Natural killer cell treated with Interleukin-12 subunit alpha and Interleukin-12 subunit beta and Interleukin-15 and Interleukin-18, amount 100 ng/mL, for 72 hours (primary cell): ENCODE data around the gene RAB27B. TPM values are rescaled to one million over a fixed set of nuclear protein-coding genes. Genes with fewer than 3 reads are reported as not detected.
"Not testable (repeated sequence)": the region's sequence is repeated elsewhere in the genome, so short reads cannot be mapped to it uniquely, and the experiment has no call there.

ENCODE experiments used
- ATAC-seq, 2 donors: fragments of 150-1000 bp; cut with Tn5 transposase in 1 of 2; sonication (Bioruptor Pico), chemical (Tn5 transposase) in 1 of 2; 2 replicates each; pipeline ENCODE4 v1.10.0; 2021
- DNase-seq: peaks from one replicate; pipeline ENCODE4 v3.0.0; 2022; ENCODE audit warnings: low spot score
- H3K27ac Mint-ChIP-seq, 2 donors: 1 replicate in 1 of 2; 2 replicates in 1 of 2; pipeline ENCODE4 v1.8.0; 2022; ENCODE audit warnings: mixed read lengths in 2 of 2, mild to moderate bottlenecking in 1 of 2, moderate library complexity in 1 of 2
- H3K27me3 Mint-ChIP-seq, 2 donors: 1 replicate in 1 of 2; 2 replicates in 1 of 2; pipeline ENCODE4 v1.8.0; 2022; ENCODE audit warnings: mixed read lengths in 2 of 2
- H3K36me3 Mint-ChIP-seq: one replicate; pipeline ENCODE4 v1.8.0; 2022; ENCODE audit warnings: mixed read lengths
- H3K4me1 Mint-ChIP-seq, 2 donors: 1 replicate in 1 of 2; 2 replicates in 1 of 2; pipeline ENCODE4 v1.8.0; 2022; ENCODE audit warnings: low read depth in 2 of 2, mixed read lengths in 2 of 2, mild to moderate bottlenecking in 1 of 2
- H3K4me3 Mint-ChIP-seq: one replicate; pipeline ENCODE4 v1.8.0; 2022; ENCODE audit warnings: mixed read lengths
- H3K9me3 Mint-ChIP-seq: 2 replicates; pipeline ENCODE4 v1.8.0; 2022; ENCODE audit warnings: mixed read lengths
- total RNA-seq, 2 donors: library from RNA; stranded (reverse); gene quantifications; one replicate each; pipeline ENCODE4 v1.2.3, GENCODE V29; 2022

The RAB27B gene
- total RNA-seq, 2 donors from 2014 or later: 1.5 to 1.6 TPM

GRCh38 chr18:54802686-54803395 lies 25.4 kb upstream of the RAB27B start:
- peaks cover 7% of the 10 kb centered on the region for H3K9me3 Mint-ChIP-seq
- no peak for ATAC-seq
- H3K4me3 Mint-ChIP-seq: no peak overlapping the region
- peaks cover 20 to 29% of the 10 kb centered on the region in 2 donors for H3K4me1 Mint-ChIP-seq
- H3K27ac Mint-ChIP-seq: peak overlapping the region in 1 of 2 donors; percentile 16
- H3K27me3 Mint-ChIP-seq: no peaks in the 10 kb centered on the region
- H3K36me3 Mint-ChIP-seq: peaks cover 4% of the 10 kb centered on the region
- no peak for DNase-seq

- Mint-ChIP-seq H3K27ac (peak overlapping the region; percentile 65 to 74), H3K4me3 (peak overlapping the region; percentile 67), H3K9me3 (peaks cover 7% of the 10 kb centered on the region), H3K27me3 (no peaks in the 10 kb centered on the region), H3K4me1 (peaks cover 20 to 33% of the 10 kb centered on the region in 2 donors), H3K36me3 (peaks cover 4% of the 10 kb centered on the region)
- peak; percentile 64 for DNase-seq
- peak; percentile 91 to 94 for ATAC-seq
Observed at GRCh38 chr18:54805571-54806334, 22.5 kb upstream of the RAB27B start.

- peak in 1 of 2 donors; percentile 17 for ATAC-seq
- H3K27ac Mint-ChIP-seq: peak overlapping the region; percentile 65 to 74
Observed at GRCh38 chr18:54806526-54806925, 21.8 kb upstream of the RAB27B start.

GRCh38 chr18:54807303-54807702 lies 21.0 kb upstream of the RAB27B start:
- H3K27ac Mint-ChIP-seq: peak overlapping the region in 1 of 2 donors; percentile 55
- no peak overlapping the region for H3K4me3 Mint-ChIP-seq
- no peak for ATAC-seq
- no peak for DNase-seq
- H3K36me3 Mint-ChIP-seq: peaks cover 4% of the 10 kb centered on the region
- H3K9me3 Mint-ChIP-seq: peaks cover 7% of the 10 kb centered on the region
- H3K4me1 Mint-ChIP-seq: peaks cover 26 to 39% of the 10 kb centered on the region in 2 donors
- H3K27me3 Mint-ChIP-seq: no peaks in the 10 kb centered on the region

More at GRCh38 chr18:54806526-54806925, 21.8 kb upstream of the RAB27B start:
- Mint-ChIP-seq H3K4me1 (peaks cover 20 to 33% of the 10 kb centered on the region in 2 donors), H3K36me3 (peaks cover 4% of the 10 kb centered on the region), H3K27me3 (no peaks in the 10 kb centered on the region), H3K9me3 (peaks cover 7% of the 10 kb centered on the region), H3K4me3 (no peak overlapping the region)
- DNase-seq: no peak

- not testable (repeated sequence) for H3K27me3 Mint-ChIP-seq, H3K9me3 Mint-ChIP-seq, ATAC-seq
Observed at GRCh38 chr18:54810662-54811061, 17.6 kb upstream of the RAB27B start.

GRCh38 chr18:54812885-54813284 lies 15.4 kb upstream of the RAB27B start:
- peak; percentile 81 for DNase-seq
- no peaks in the 10 kb centered on the region for H3K36me3 Mint-ChIP-seq
- peak; percentile 82 to 94 for ATAC-seq
- peaks cover 22% of the 10 kb centered on the region in 2 donors for H3K4me1 Mint-ChIP-seq
- H3K27ac Mint-ChIP-seq: peak overlapping the region in 1 of 2 donors; percentile 75
- H3K4me3 Mint-ChIP-seq: peak overlapping the region; percentile 53
- H3K9me3 Mint-ChIP-seq: no peaks in the 10 kb centered on the region
- peaks cover 0 to 4% of the 10 kb centered on the region in 2 donors for H3K27me3 Mint-ChIP-seq

More at GRCh38 chr18:54810662-54811061, 17.6 kb upstream of the RAB27B start:
- peaks cover 29 to 32% of the 10 kb centered on the region in 2 donors for H3K4me1 Mint-ChIP-seq
- DNase-seq, H3K36me3 Mint-ChIP-seq, H3K4me3 Mint-ChIP-seq, H3K27ac Mint-ChIP-seq: not testable (repeated sequence)

- Mint-ChIP-seq H3K27ac (peak overlapping the region in 1 of 2 donors; percentile 75), H3K36me3 (no peaks in the 10 kb centered on the region), H3K27me3 (peaks cover 0 to 8% of the 10 kb centered on the region in 2 donors), H3K4me1 (peaks cover 22% of the 10 kb centered on the region in 2 donors), H3K4me3 (peak overlapping the region; percentile 53), H3K9me3 (no peaks in the 10 kb centered on the region)
- DNase-seq (no peak), ATAC-seq (peak in 1 of 2 donors; percentile 48)
Observed at GRCh38 chr18:54813305-54813704, 15.0 kb upstream of the RAB27B start.

- no peaks in the 10 kb centered on the region for H3K9me3 Mint-ChIP-seq
- H3K4me1 Mint-ChIP-seq: peaks cover 21 to 22% of the 10 kb centered on the region in 2 donors
- H3K27ac Mint-ChIP-seq: peak overlapping the region in 1 of 2 donors; percentile 75
- H3K36me3 Mint-ChIP-seq: no peaks in the 10 kb centered on the region
- DNase-seq (no peak), ATAC-seq (no peak)
- H3K27me3 Mint-ChIP-seq: peaks cover 0 to 11% of the 10 kb centered on the region in 2 donors
- no peak overlapping the region for H3K4me3 Mint-ChIP-seq
Observed at GRCh38 chr18:54813977-54814565, 14.2 kb upstream of the RAB27B start.

- no peaks in the 10 kb centered on the region for H3K36me3 Mint-ChIP-seq
- ATAC-seq: no peak
- peaks cover 18 to 22% of the 10 kb centered on the region in 2 donors for H3K4me1 Mint-ChIP-seq
- no peak overlapping the region for H3K27ac Mint-ChIP-seq
- peaks cover 0 to 11% of the 10 kb centered on the region in 2 donors for H3K27me3 Mint-ChIP-seq
- no peak for DNase-seq
- no peaks in the 10 kb centered on the region for H3K9me3 Mint-ChIP-seq
- H3K4me3 Mint-ChIP-seq: no peak overlapping the region
Observed at GRCh38 chr18:54815086-54815485, 13.2 kb upstream of the RAB27B start.

- not testable (repeated sequence) for DNase-seq, ATAC-seq, H3K27ac Mint-ChIP-seq, H3K4me3 Mint-ChIP-seq, H3K36me3 Mint-ChIP-seq, H3K9me3 Mint-ChIP-seq, H3K4me1 Mint-ChIP-seq
- H3K27me3 Mint-ChIP-seq: peaks cover 0 to 11% of the 10 kb centered on the region in 2 donors
Observed at GRCh38 chr18:54820785-54821275, 7.4 kb upstream of the RAB27B start.

- Mint-ChIP-seq H3K9me3 (no peaks in the 10 kb centered on the region), H3K4me1 (peaks cover 10 to 11% of the 10 kb centered on the region in 2 donors), H3K4me3 (no peak overlapping the region), H3K27me3 (peaks cover 0 to 4% of the 10 kb centered on the region in 2 donors), H3K27ac (no peak overlapping the region), H3K36me3 (no peaks in the 10 kb centered on the region)
- no peak for DNase-seq
- no peak for ATAC-seq
Observed at GRCh38 chr18:54822872-54823845, 5.1 kb upstream of the RAB27B start.

- DNase-seq (no peak), ATAC-seq (no peak)
- no peaks in the 10 kb centered on the region for H3K9me3 Mint-ChIP-seq
- no peak overlapping the region for H3K4me3 Mint-ChIP-seq
- H3K36me3 Mint-ChIP-seq: no peaks in the 10 kb centered on the region
- H3K27me3 Mint-ChIP-seq: no peaks in the 10 kb centered on the region
- no peak overlapping the region for H3K27ac Mint-ChIP-seq
- peaks cover 18 to 19% of the 10 kb centered on the region in 2 donors for H3K4me1 Mint-ChIP-seq
Observed at GRCh38 chr18:54824761-54825160, 3.5 kb upstream of the RAB27B start.
